ENCODE results near the gene DHRS13. TPM values are rescaled to one million over a fixed set of nuclear protein-coding genes. Genes with fewer than 3 reads are reported as not detected.

DHRS13 gene
- total and polyA plus RNA-seq, 2 donors (not counting 1 experiment from before 2014, with no cell fraction given): 11.9 to 28.1 TPM

- H3K9me3 ChIP-seq (ENCODE audit: control extremely low read depth in 1 of 3, control insufficient read depth in 2 of 3, insufficient read depth in 1 of 3, low read length in 2 of 3): no peaks in the 10 kb centered on the region
- DNase-seq (peak; percentile 73), ATAC-seq (ENCODE audit: low read depth) (no peak)
- H3K27me3 Mint-ChIP-seq: no peaks in the 10 kb centered on the region
- H3K4me3 Mint-ChIP-seq: peak overlapping the region; percentile 95
- peak overlapping the region; percentile 92 for H3K27ac Mint-ChIP-seq
- TF ChIP-seq CTCF (IDR thresholded peaks at IDR 0.05): no peak
- TF ChIP-seq EZH2 (IDR thresholded peaks at IDR 0.05; ENCODE audit: borderline replicate concordance, insufficient read depth, low read depth, low read length, poor library complexity, severe bottlenecking): no peak
- peak overlapping the region; percentile 92 for H3K4me2 ChIP-seq (replicated peaks; ENCODE audit: low read depth, low read length, poor library complexity, severe bottlenecking)
- peaks cover 40 to 46% of the 10 kb centered on the region in 2 donors for H3K4me1 ChIP-seq (ENCODE audit: control insufficient read depth in 2 of 2, insufficient read depth in 2 of 2, low read length in 2 of 2)
- H3K9me3 Mint-ChIP-seq (ENCODE audit: insufficient read depth): no peaks in the 10 kb centered on the region
- CTCF ChIA-PET: interaction anchor here (0.8 to 2.1 kb wide), 14 partner anchors 18 to 303 kb away, joined by 3 to 25 read pairs (median 4); partner anchors contain the start of genes DHRS13, FLOT2, MYO18A and NEK8
- POLR2A ChIA-PET: interaction anchor here (0.6 to 4.4 kb wide), 15 partner anchors 39 to 618 kb away, joined by 3 to 27 read pairs (median 7); partner anchors contain the start of genes DHRS13, FLOT2, NEK8 and RPL23A
- intact Hi-C loops (cut with micrococcal nuclease): loop anchor here (5.0 to 10.0 kb wide), 3 partner anchors 108 to 615 kb away; partner anchors contain the start of genes ABHD15, FAM222B, POLDIP2 and TP53I13
- peaks cover 33% of the 10 kb centered on the region for H4K20me1 ChIP-seq (ENCODE audit: control insufficient read depth, insufficient read depth, low read length, poor library complexity, severe bottlenecking)
- H3K27me3 ChIP-seq (replicated peaks in 1 of 4; ENCODE audit: control extremely low read depth in 1 of 4, control insufficient read depth in 3 of 4, insufficient read depth in 4 of 4, low read length in 3 of 4): no peaks in the 10 kb centered on the region
- peaks cover 0 to under 1% of the 10 kb centered on the region in 2 experiments for H3K36me3 ChIP-seq (replicated peaks in 1 of 2; ENCODE audit: control extremely low read depth in 1 of 2, control insufficient read depth in 1 of 2, extremely low read depth in 1 of 2, insufficient read depth in 2 of 2, low read length in 1 of 2)
- H3K27ac ChIP-seq (ENCODE audit: low read length in 2 of 2): peak overlapping the region; percentile 67 to 76
- H2AFZ ChIP-seq (ENCODE audit: insufficient read depth, low read depth, low read length, poor library complexity, severe bottlenecking): peak overlapping the region; percentile 89
- H3K4me1 Mint-ChIP-seq: peaks cover 35% of the 10 kb centered on the region
- peak overlapping the region; percentile 71 for H3K9ac ChIP-seq (ENCODE audit: low read length)
- peak overlapping the region; percentile 81 to 93 (median 85) for H3K4me3 ChIP-seq (ENCODE audit: control extremely low read depth in 1 of 5, extremely low read depth in 1 of 5, insufficient read depth in 1 of 5, low read depth in 2 of 5, low read length in 4 of 5)
- WGBS (ENCODE audit: insufficient coverage): under 1% methylated on average over 40 of the region's 43 CpGs
- H3K79me2 ChIP-seq (ENCODE audit: control insufficient read depth, insufficient read depth, low read length): peaks cover 58% of the 10 kb centered on the region
Measured at GRCh38 chr17:28950017-28950751, 47.3 kb upstream of the DHRS13 start.
